Neutrophil (primary cell): ENCODE data around the gene TMCC1.

Experiments used
- H3K27ac ChIP-seq: fragments of 200-600 bp; sonication (generic); 2 replicates; pipeline ENCODE4 v1.5.1; 2016; ENCODE audit warnings: mild to moderate bottlenecking, moderate library complexity
- H3K27me3 ChIP-seq: fragments of 200-600 bp; sonication (generic); 2 replicates; pipeline ENCODE4 v1.6.0; 2016; ENCODE audit warnings: mild to moderate bottlenecking
- H3K36me3 ChIP-seq: fragments of 200-600 bp; sonication (generic); 2 replicates; pipeline ENCODE4 v1.5.1; 2017
- H3K4me1 ChIP-seq, 2 experiments: fragments of 200-600 bp in 1 of 2; sonication (generic) in 1 of 2; 1 replicate in 1 of 2; 2 replicates in 1 of 2; pipeline versions ENCODE4 v1.5.1 to v1.6.1; 2013 to 2016; ENCODE audit warnings: low read depth in 1 of 2, low read length in 1 of 2, mild to moderate bottlenecking in 1 of 2, moderate library complexity in 1 of 2; ENCODE audit not compliant: control insufficient read depth in 1 of 2, insufficient read depth in 1 of 2
- H3K4me3 ChIP-seq, 2 experiments: fragments of 200-600 bp in 1 of 2; sonication (generic) in 1 of 2; 1 replicate in 1 of 2; 2 replicates in 1 of 2; pipeline ENCODE4 v1.5.1; 2013 to 2016; ENCODE audit warnings: low read depth in 1 of 2, low read length in 1 of 2, mild to moderate bottlenecking in 1 of 2, moderate library complexity in 1 of 2
- H3K9me3 ChIP-seq: fragments of 200-600 bp; sonication (generic); 2 replicates; pipeline ENCODE4 v1.5.1; 2016
- CTCF ChIP-seq: fragments of 200-600 bp; sonication (generic); IDR thresholded peaks from 2 replicates; pipeline ENCODE4 v1.5.1; 2016; ENCODE audit warnings: antibody characterized with exemption

Gene TMCC1

GRCh38 chr3:129854460-129854859 lies 39.1 kb downstream of the TMCC1 start:
- H3K4me1 ChIP-seq, result peaks cover 38 to 44% of the 10 kb centered on the region in 2 experiments
- H3K27ac ChIP-seq, result peak overlapping the region; percentile 76

GRCh38 chr3:129845956-129846355 lies 47.6 kb downstream of the TMCC1 start:
- no peak for TF ChIP-seq CTCF
- H3K27me3 ChIP-seq, result no peaks in the 10 kb centered on the region
- H3K4me1 ChIP-seq, result no peaks in the 10 kb centered on the region
- peak overlapping the region; percentile 27 for H3K27ac ChIP-seq
- H3K9me3 ChIP-seq, result no peaks in the 10 kb centered on the region
- peaks cover 23% of the 10 kb centered on the region for H3K36me3 ChIP-seq
- H3K4me3 ChIP-seq, result no peak overlapping the region

More at GRCh38 chr3:129854460-129854859, 39.1 kb downstream of the TMCC1 start:
- TF ChIP-seq CTCF, result no peak
- H3K9me3 ChIP-seq, result no peaks in the 10 kb centered on the region
- H3K27me3 ChIP-seq, result no peaks in the 10 kb centered on the region
- H3K36me3 ChIP-seq, result peaks cover 17% of the 10 kb centered on the region
- no peak overlapping the region for H3K4me3 ChIP-seq

GRCh38 chr3:129840707-129841360 lies 52.7 kb downstream of the TMCC1 start:
- Histone ChIP-seq H3K27me3 (no peaks in the 10 kb centered on the region), H3K4me3 (no peak overlapping the region)
- no peak for TF ChIP-seq CTCF

GRCh38 chr3:129838086-129838485 lies 55.4 kb downstream of the TMCC1 start:
- Histone ChIP-seq H3K4me3 (no peak overlapping the region), H3K27ac (no peak overlapping the region), H3K27me3 (no peaks in the 10 kb centered on the region), H3K4me1 (no peaks in the 10 kb centered on the region), H3K36me3 (no peaks in the 10 kb centered on the region), H3K9me3 (no peaks in the 10 kb centered on the region)
- no peak for TF ChIP-seq CTCF

More at GRCh38 chr3:129840707-129841360, 52.7 kb downstream of the TMCC1 start:
- H3K27ac ChIP-seq, result no peak overlapping the region
- no peaks in the 10 kb centered on the region for H3K4me1 ChIP-seq
- no peaks in the 10 kb centered on the region for H3K36me3 ChIP-seq
- no peaks in the 10 kb centered on the region for H3K9me3 ChIP-seq

- H3K9me3 ChIP-seq, result no peaks in the 10 kb centered on the region
- H3K27me3 ChIP-seq, result no peaks in the 10 kb centered on the region
- TF ChIP-seq CTCF, result no peak
- H3K4me1 ChIP-seq, result no peaks in the 10 kb centered on the region
- H3K36me3 ChIP-seq, result no peaks in the 10 kb centered on the region
- H3K27ac ChIP-seq, result no peak overlapping the region
- H3K4me3 ChIP-seq, result no peak overlapping the region
These were observed 56.4 kb downstream of the TMCC1 start for GRCh38 chr3:129837065-129837642.
